IMR-90 (cell line): ENCODE results near the gene KDM3B.

ENCODE experiments used
- CHD1 ChIP-seq: IDR thresholded peaks from 2 replicates; pipeline ENCODE4 v1.6.1; 2012; ENCODE audit warnings: low read depth, low read length, improper control_type of control experiment
- CTCF ChIP-seq: conservative IDR thresholded peaks from 2 replicates; pipeline ENCODE4 v1.5.1; 2012; ENCODE audit warnings: mild to moderate bottlenecking, low read depth, low read length, improper control_type of control experiment
- RFX5 ChIP-seq: IDR thresholded peaks from 2 replicates; pipeline ENCODE4 v1.8.0; 2012; ENCODE audit warnings: low read depth, mild to moderate bottlenecking, low read length, moderate library complexity
- USF2 ChIP-seq: fragments of 150-350 bp; IDR thresholded peaks from 2 replicates; pipeline ENCODE4 v1.6.1; 2017; ENCODE audit warnings: mild to moderate bottlenecking, antibody characterized with exemption, low read length, low read depth

DNA sequence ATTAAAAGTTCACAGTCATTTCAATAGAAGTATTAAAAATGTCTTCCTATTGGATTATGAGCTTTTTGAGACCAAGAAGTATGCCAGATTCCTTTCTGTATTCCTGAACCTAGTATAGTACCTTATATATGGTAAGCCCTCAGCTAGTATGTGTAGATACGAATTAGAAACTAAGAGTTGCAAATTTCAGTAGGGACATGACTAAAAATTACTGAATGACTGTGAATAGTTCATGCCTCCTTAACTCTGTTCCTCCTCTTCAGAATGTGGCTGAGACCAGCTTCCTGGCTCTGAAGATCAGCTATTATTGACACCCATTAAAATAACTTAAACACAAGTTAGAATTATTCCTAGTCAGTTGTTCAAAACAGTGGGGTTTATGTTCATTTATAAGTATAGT lies 19.7 kb downstream of the KDM3B start:
- TF ChIP-seq CTCF (no peak), RFX5 (no peak), CHD1 (no peak), USF2 (no peak)
